Activated CD8-positive, alpha-beta memory T cell treated with anti-CD3 and anti-CD28 coated beads for 36 hours (primary cell): Measurements from ENCODE around the gene OR5B21. TPM values are rescaled to one million over a fixed set of nuclear protein-coding genes. Genes with fewer than 3 reads are reported as not detected.

Source experiments
- CTCF ChIA-PET: fragments of 350-600 bp; sonication (Branson Sonifier 250); formaldehyde crosslinking; loops from one replicate; lab custom pipeline; 2021; ENCODE audit warnings: antibody characterized with exemption; lab: Charles Lee
- POLR2A ChIA-PET: fragments of 350-600 bp; sonication (Branson Sonifier 250); formaldehyde crosslinking; loops from one replicate; lab custom pipeline; 2021; ENCODE audit warnings: antibody characterized with exemption; lab: Charles Lee
- total RNA-seq, 2 experiments: library from RNA; stranded (reverse); gene quantifications; one replicate each; pipeline ENCODE4 v1.2.3, GENCODE V29; 2021

The OR5B21 gene
- total RNA-seq: under 1 TPM; 0.30 to 0.40 TPM

GRCh38 chr11:58508005-58508404 is at the start of gene OR5B21:
Gene OR5B21, minus strand, starts transcription at chr11:58508105. Its CDS starts 0 bp downstream, at chr11:58508105.
- POLR2A ChIA-PET: no interaction called here
- CTCF ChIA-PET: interaction anchor here (1.3 kb wide), 1 partner anchor 13 kb away, joined by 3 read pairs; no protein-coding TSS in a partner anchor

GRCh38 chr11:58549644-58550043 is 41.7 kb upstream of the OR5B21 start:
- ChIA-PET CTCF (no interaction called here), POLR2A (no interaction called here)

GRCh38 chr11:58546841-58547240 is 38.9 kb upstream of the OR5B21 start:
- ChIA-PET CTCF (no interaction called here), POLR2A (no interaction called here)

- CTCF ChIA-PET: interaction anchor here (0.6 kb wide), 1 partner anchor 39 kb away, joined by 3 read pairs; no protein-coding TSS in a partner anchor
- POLR2A ChIA-PET: no interaction called here
Observed at GRCh38 chr11:58531865-58532341, 24.0 kb upstream of the OR5B21 start.

- CTCF ChIA-PET: no interaction called here
- POLR2A ChIA-PET: no interaction called here
Observed at GRCh38 chr11:58530236-58530635, 22.3 kb upstream of the OR5B21 start.

- ChIA-PET POLR2A (interaction anchor here (1.1 kb wide), 1 partner anchor 786 kb away, joined by 3 read pairs; the partner anchor contains the start of gene SELENOH), CTCF (no interaction called here)
Observed at GRCh38 chr11:58527429-58527828, 19.5 kb upstream of the OR5B21 start.

- CTCF ChIA-PET: interaction anchor here (0.9 kb wide), 1 partner anchor 27 kb away, joined by 4 read pairs; no protein-coding TSS in a partner anchor
- POLR2A ChIA-PET: interaction anchor here (1.1 kb wide), 1 partner anchor 786 kb away, joined by 3 read pairs; the partner anchor contains the start of gene SELENOH
Observed at GRCh38 chr11:58526721-58527120, 18.8 kb upstream of the OR5B21 start.

- POLR2A ChIA-PET: no interaction called here
- CTCF ChIA-PET: interaction anchor here (1.4 to 1.9 kb wide), 2 partner anchors 12 to 53 kb away, joined by 3 to 8 read pairs; no protein-coding TSS in a partner anchor
Observed at GRCh38 chr11:58525037-58525614, 17.2 kb upstream of the OR5B21 start.

- CTCF ChIA-PET: interaction anchor here (0.6 to 1.9 kb wide), 9 partner anchors 9 to 783 kb away, joined by 3 to 8 read pairs (median 3); partner anchors contain the start of gene SELENOH
- POLR2A ChIA-PET: no interaction called here
Observed at GRCh38 chr11:58524232-58525036, 16.5 kb upstream of the OR5B21 start.

GRCh38 chr11:58513747-58514367 is 6.0 kb upstream of the OR5B21 start:
- ChIA-PET POLR2A (no interaction called here), CTCF (interaction anchor here (0.6 to 2.0 kb wide), 2 partner anchors 10 to 1056 kb away, joined by 3 to 8 read pairs; no protein-coding TSS in a partner anchor)

- ChIA-PET POLR2A (interaction anchor here (0.6 kb wide), 1 partner anchor 482 kb away, joined by 3 read pairs; no protein-coding TSS in a partner anchor), CTCF (interaction anchor here (0.5 kb wide), 1 partner anchor 873 kb away, joined by 3 read pairs; no protein-coding TSS in a partner anchor)
Observed at GRCh38 chr11:58511636-58512035, 3.7 kb upstream of the OR5B21 start.

- POLR2A ChIA-PET: no interaction called here
- CTCF ChIA-PET: no interaction called here
Observed at GRCh38 chr11:58509748-58510147, 1.8 kb upstream of the OR5B21 start.

GRCh38 chr11:58508814-58509213 is 909 bp upstream of the OR5B21 start:
- POLR2A ChIA-PET: no interaction called here

GRCh38 chr11:58507355-58507754 is 550 bp downstream of the OR5B21 start:
- ChIA-PET CTCF (no interaction called here), POLR2A (no interaction called here)

More at GRCh38 chr11:58508814-58509213, 909 bp upstream of the OR5B21 start:
- CTCF ChIA-PET: interaction anchor here (1.3 kb wide), 1 partner anchor 14 kb away, joined by 3 read pairs; no protein-coding TSS in a partner anchor

GRCh38 chr11:58506935-58507334 is 970 bp downstream of the OR5B21 start:
- ChIA-PET CTCF (no interaction called here), POLR2A (no interaction called here)

- CTCF ChIA-PET: no interaction called here
- POLR2A ChIA-PET: no interaction called here
Observed at GRCh38 chr11:58505849-58506248, 2.1 kb downstream of the OR5B21 start.

GRCh38 chr11:58504232-58504631 is 3.7 kb downstream of the OR5B21 start:
- ChIA-PET POLR2A (no interaction called here), CTCF (no interaction called here)

- CTCF ChIA-PET: no interaction called here
- POLR2A ChIA-PET: no interaction called here
Observed at GRCh38 chr11:58503361-58503856, 4.5 kb downstream of the OR5B21 start.

- ChIA-PET CTCF (no interaction called here), POLR2A (no interaction called here)
Observed at GRCh38 chr11:58502004-58502403, 5.9 kb downstream of the OR5B21 start.
